GM18861 (cell line): ENCODE data around the gene GJC2.
"Not testable (repeated sequence)": the region's sequence is repeated elsewhere in the genome, so short reads cannot be mapped to it uniquely, and the experiment has no call there.

Source experiments
- ATAC-seq: cut with Tn5 transposase; IDR thresholded peaks from one replicate; pipeline ENCODE4 v1.9.1; 2021; ENCODE audit not compliant: unreplicated experiment

GJC2 gene

DNA sequence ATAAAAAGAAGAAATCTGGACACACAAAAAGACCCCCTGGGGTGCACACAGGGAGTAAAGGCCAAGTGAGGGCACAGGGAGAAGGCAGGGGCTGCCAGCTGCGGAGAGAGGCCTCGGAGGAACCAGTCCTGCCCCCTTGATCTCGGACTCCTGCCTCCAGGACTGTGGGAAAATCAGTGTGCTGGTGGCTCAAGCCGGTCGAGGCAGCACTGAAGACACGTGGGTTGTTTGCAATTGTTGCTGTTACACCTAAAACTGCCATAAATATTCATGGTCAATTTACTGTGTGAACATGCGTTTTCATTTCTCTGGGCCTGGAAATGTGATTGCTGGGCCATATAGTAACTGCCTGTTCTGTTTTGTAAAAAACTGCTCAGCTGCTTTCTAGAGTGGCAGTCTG, 34.4 kb downstream of the GJC2 start:
- no peak for ATAC-seq

DNA sequence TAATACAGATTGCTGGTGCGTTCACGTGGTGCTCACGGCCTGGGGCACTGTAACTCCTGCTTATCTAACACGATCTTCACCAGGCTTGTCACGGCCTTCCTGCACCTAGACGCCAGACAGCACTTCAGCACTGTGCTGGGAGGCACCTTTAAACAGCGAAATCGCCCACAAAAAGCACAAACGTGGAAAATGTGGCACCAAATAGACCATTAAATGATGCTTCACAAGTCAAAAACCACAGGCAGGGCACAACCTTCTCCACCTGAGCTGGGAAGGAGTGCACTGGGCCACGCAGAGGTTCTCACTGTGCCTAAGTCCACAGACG, 35.9 kb downstream of the GJC2 start:
- ATAC-seq = no peak

DNA sequence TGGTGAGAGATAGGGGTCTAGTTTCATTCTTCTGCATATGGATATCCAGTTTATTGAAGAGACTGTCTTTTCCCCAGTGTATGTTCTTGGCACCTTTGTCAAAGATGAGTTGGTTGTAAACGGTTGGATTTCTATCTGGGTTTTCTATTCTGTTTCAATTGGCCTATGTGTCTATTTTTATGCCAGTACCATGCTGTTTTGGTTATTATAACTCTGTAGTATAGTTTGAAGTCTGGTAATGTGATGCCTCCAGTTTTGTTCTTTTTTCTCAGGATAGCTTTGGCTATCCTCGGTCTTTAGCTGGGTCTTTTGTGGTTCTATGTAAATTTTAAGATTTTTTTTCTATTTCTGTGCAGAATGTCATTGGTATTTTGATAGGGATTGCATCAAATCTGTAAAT, 38.5 kb downstream of the GJC2 start:
- ATAC-seq = not testable (repeated sequence)

DNA sequence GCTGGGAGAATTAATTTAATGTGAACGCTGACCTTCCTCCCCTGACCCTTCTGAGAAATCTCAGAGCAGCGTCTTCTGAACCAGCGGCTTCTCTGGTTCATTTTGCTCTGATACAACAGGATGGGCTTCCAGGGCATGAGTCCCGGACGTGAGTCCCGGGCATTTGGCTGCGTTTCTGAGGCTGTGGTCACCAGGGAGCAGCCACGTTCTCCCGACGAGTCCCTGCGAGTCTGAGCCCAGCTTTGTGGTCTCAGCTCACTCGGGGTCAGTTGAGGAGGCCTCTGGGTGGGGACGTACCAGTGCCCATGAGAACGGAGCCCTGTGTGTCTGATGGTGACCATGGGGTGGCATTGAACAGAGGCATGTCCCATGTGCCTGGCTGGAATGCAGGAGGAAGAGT, 40.5 kb downstream of the GJC2 start:
- ATAC-seq = no peak

DNA sequence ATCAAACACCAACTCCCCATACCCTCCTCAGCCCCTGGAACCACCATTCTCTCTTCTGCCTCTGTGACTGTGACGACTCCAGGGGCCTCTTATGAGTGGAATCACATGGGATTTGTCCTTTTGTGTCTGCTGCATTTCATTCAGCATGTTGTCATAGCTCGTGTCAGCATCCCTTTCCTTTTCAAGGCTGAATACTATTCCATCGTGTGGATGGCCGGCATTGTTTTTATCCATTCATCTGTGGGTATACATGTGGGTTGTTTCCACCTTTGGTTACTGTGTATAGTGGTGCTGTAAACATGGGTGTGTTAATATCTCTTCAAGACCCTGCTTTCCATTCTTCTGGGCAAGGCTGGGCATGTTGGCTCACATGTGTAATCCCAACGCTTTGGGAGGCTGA, 41.0 kb downstream of the GJC2 start:
- ATAC-seq = no peak

DNA sequence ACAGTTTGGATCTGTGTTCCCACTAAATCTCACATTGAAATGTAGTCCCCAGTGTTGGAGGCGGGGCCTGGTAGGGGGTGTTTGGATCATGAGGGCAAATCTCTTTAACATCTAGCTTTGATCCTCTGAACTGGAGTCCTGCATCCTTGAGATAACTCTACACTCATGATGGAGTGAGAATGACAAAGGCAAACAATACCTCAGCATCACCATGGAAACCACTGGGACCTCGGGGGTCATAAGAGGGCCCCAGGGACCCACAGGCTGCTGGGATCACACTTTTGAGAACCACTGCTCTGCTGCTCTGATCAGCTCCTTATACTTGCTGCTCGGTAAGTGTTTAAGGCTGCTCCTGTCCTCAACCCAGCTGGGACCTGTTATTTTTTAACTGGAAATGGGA, 44.7 kb downstream of the GJC2 start:
- no peak for ATAC-seq

DNA sequence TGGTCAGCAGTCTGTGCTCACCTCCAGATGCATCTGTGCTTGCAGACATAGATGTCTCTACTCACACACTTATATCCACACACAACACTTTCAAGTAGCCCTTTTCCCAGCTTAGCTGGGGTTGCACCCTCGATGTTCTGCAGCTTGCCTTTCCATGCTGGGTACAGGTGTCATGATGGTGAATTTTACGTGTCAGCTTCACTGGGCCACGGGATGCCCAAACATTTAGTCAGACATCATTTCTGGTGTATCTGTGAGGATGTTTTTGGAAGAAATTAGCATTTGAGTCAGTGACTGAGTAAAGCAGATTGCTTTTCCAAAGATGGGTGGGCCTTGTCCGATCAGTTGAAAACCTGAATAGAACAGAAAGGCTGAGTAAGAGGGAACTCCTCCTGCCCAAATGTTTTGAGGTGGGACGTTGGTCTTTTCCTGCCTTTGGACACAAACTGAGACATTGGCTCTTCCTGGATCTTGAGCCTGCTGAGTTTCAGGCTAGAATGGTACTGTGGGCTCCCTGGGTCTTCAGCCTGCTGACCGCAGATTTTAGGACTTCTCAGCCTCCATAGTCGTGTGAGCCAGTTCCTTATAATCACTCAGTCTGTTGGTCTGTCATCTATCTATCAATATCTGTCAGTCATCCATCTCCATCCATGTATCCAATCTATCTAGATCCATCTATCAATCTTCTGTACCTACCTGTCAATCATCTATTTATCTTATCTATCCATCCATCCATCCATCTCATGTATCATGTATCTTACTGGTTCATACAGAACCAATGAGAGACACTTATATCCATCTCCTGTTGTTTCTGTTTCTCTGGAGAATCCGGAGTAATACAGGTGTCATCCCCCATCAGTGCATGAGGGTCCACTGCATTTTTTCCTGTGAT, 45.4 kb downstream of the GJC2 start:
- ATAC-seq = no peak

DNA sequence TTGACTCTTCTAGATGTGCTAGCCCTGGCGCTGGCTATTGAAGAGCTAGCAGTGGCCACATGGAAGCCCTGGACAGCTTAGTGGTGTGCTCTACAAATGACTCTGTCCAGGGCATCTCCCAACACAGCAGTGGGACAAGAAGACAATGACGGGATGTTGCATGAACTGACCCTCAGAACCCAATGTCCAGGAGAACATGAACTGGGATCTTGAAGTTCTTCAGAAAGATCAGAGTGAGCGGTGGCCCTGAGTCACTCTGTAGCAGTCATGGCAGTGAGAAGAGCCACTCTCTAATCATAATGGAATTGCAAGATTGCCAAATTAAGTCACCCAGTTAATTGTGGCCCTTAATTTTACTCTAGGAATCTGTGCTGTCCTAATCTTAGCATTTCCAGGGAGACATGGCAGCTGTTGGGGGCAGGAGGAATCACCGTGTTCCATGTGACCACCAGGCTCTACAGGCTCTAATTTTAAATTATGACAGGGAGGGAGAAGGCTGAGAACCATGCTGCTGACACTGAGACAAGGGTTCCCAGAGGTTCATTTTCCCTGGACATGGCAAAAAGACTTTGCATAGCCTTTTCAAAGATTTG, 47.9 kb downstream of the GJC2 start:
- ATAC-seq = no peak

DNA sequence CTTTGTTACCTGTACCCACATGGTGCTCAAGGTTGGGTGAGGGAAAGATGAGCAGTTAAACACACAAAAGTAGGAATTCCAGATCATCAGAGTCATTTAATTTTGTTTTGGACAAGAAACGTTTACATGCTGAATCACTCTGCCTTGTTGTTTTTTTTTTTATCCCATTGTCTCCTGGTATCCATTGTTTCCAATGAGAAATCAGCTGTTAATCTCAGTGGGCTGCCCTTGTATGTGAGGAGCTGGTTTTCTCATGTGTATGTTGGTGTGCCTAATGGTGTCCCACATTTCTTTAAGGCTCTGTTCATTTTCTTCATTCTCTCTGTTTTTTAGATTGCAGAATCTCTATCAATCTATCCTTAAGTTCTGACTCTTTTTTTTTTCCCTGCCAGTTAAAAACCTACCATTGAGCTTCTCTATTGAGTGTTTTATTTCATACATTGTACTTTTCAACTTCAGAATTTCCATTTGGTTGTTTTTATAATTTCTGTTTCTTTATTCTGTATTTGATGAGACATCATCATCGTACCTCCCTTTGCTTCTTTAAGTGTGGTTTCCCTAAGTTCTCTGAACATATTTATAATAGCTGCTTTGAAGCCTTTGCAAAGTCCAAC, 49.4 kb downstream of the GJC2 start:
- ATAC-seq = no peak

DNA sequence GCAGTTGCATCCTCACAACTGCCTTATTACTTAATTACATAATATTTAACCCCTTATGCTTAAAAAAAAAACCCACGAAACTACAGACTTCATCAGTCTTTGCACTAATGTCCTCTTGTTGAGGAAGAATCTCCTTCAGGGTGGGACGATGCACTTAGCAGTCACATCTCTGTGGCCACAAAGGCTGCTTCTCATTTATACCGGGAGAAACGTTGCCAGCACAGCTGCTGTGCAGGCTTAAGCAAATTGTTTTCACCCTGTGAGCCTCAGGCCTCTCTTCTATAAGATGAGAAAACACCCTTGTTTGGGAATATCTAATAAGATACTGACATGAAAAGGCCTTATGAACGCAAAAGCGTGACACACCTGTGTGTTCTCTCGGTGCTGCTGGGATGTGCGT, 55.2 kb downstream of the GJC2 start:
- no peak for ATAC-seq

DNA sequence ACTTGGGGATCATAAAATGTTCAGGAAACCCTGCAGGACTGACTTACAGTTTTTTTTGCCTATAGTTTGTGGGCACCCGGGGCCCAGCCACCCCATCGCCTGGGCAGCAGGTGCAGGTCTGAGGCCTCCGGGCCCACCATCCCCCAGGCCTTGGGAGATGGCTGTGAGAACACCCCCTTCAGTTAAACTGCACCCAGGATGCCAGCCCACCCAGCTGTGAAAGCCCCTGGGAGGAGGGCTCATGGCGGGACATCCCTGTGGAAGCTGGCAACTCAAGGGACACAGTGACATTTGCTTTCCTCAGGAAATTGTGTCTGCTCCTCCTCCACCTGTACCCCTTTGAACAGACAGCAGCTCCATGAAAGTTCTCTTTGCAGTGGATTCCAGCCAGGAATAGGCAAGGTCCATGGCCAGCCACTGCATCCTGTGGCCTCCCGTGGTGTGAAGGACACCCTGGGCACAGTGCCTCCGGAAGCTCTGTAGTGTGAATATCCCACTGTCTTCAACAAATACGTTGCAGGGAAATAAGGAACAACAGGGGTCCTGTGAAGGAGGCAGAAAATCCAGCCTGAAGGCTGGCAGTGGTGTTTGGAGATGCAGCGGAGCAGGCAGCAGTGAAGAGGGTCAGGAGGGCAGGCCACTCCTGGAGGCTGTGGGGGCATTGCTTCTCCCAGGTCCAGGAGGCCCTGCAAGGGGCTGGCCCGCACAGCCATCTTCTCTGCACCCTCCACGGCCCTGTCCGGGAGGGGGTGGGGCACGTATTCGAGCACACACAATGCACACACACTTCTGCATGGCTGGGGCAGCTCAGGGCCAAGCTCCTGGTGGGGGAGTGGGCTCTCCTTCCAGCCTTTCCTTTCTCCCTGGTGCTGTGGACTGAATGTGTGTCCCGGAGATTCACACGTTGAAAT, 56.1 kb downstream of the GJC2 start:
- ATAC-seq = no peak

DNA sequence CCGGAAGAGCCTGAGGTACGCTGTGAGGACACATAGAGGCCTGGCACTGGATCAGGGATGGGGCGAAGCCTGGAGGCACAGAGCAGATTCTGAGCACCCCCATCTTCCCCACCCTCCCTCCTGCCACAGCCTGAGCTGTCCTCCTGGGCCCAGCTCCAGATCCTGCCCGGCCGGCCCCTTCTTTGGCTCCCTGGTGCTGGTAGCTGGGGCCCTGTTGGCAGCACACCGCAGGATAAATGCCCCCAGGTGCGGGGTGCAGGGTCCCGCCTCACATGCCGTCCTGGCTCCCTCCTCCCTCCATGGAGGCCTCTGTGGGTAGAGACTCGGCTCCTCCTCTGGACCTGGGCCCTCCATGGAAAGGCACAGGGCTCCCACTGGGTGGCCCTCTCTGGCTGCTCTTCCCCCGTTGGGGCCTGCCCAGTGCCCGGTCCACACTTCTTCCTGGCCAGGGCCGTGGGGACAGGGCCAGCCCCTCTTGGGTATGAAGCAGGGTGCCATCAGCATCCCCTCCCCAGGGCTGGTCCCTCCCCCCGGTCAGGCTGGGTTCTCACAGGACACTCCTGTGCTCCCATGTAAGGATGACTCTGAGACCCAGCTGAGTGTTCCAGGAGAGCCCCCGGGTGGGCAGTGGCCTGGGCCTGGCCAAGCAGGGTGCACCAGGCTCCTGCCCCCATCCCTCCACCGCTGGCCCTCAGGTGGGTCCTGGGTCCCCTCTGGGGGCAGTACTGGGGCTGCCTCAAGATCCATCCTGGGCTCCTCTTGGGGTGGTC, 57.0 kb downstream of the GJC2 start:
- no peak for ATAC-seq

DNA sequence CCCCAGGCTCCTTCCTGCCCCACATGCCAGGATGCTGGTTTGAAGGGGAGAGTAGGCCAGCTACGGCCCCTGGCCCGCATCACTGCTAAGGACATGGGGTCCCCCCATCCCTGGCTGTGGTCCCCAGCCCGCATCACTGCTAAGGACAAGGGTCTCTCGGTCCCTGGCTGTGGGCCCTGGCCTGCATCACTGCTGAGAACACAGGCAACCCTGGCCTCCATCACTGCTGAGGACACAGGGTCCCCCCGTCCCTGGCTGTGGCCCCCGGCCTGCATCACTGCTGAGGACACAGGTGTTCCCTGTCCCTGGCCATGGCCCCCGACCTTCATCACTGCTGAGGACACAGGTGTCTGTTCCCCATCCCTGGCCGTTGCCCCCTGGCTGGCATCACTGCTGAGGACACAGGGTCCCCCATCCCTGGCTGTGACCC, 57.7 kb downstream of the GJC2 start:
- no peak for ATAC-seq

DNA sequence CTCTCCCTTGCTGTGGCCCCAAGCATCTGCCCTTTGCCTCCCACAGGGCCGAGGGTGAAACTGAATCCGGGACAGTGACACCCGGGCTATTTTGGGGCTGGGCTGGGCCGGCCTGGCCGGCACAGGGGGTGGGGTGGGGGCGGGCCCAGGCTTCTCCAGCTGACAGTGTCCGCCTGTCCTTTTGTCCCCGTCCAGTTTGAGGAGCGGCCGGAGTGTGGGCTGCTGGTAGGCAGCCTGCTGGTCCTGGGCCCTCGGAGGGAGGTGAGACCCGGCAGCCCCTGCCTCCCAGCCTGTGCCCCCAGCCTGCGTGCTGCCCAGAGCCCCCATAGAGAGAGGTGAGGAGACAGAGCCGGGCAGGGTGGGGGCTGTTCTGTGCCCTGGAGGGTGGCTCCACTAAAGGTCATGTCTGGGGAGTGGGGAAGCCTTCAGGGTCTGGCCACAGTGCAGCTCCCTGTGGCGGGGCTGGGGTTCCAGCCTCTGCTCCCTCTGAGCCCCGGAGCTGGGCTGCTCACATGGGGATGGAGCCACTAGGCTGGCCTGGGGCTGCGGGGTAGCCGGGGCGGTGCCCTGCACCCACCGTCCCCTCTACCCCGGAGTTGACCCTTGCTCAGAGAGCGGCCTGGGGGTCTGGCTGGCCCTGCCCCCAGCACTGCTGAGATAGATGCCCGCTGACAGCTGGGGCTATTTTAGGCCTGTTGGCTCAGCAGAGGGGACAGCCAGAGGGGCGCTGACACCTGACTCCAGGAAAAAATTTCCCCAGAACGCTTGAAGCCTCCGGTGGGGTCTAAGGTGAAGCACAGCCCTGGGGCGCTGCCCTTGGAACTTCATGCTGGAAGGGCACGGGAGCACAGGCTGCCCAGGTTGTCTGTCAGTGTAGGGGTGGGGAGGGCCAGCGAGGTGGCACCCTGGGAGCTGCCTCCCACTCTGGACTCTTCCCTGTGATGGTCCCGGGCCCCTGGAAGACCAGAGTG, 58.4 kb downstream of the GJC2 start, which contains the start of gene OBSCN:
Gene OBSCN (plus strand): TSS at position 194 of the 971 bp plus-strand sequence. CDS start 3,740 bp downstream, outside the sequence.
- ATAC-seq = no peak

DNA sequence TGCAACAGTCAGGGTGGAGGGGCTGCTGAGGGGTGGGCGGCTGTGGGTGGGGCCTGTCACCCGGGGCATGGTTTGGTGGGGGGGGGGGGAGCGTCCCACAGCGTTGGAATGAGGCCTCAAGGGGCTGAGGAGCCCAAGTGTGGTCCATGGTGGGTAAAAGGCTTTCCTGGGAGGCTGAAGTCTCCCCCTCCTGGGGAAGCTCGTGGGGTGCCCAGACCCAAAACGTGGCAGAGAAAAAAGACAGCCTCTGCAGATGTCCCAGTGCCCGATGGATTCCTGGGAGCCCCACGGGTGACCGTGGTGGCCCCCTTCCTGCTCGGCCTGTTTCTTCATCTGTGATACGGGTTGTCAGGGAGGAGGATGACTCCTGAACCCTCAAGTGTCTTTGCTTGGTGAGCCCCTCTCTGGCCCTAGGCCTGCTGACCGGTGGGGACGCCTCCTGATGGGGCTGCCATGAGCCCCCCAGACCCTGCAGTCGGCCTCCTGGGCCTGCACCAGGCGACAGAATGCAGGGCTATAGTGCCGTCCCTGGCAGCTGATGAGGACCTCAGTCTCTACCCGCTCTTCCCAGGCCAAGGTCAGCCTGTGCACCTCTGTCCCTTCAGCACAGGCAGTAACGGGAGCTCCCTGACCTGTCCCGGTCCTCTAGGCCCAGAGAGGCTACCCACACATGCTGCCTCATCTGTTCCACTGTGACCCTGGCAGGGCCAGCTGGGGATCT, 59.3 kb downstream of the GJC2 start:
- no peak for ATAC-seq
